ENCODE measurements around the gene WIPF2. TPM values are rescaled to one million over a fixed set of nuclear protein-coding genes. Genes with fewer than 3 reads are reported as not detected.

The WIPF2 gene
- total RNA-seq, 2 experiments from 2014 or later: 17.3 to 21.3 TPM

GRCh38 chr17:40260528-40260927, 41.4 kb downstream of the WIPF2 start:
- intact Hi-C loops (cut with DNase I, micrococcal nuclease): no loop called here
- H3K9me3 Mint-ChIP-seq: no peaks in the 10 kb centered on the region
- Histone ChIP-seq H3K27ac (ENCODE audit: low read depth in 1 of 2, low read length in 2 of 2) (no peak overlapping the region), H3K4me3 (ENCODE audit: low read length) (no peak overlapping the region), H3K27me3 (ENCODE audit: control insufficient read depth in 1 of 2, insufficient read depth in 2 of 2, low read length in 2 of 2) (no peaks in the 10 kb centered on the region), H3K36me3 (ENCODE audit: insufficient read depth, low read length) (peaks cover 82% of the 10 kb centered on the region), H3K9me3 (ENCODE audit: control insufficient read depth in 1 of 2, insufficient read depth in 1 of 2, low read length in 2 of 2) (no peaks in the 10 kb centered on the region), H3K4me1 (ENCODE audit: insufficient read depth, low read length) (no peaks in the 10 kb centered on the region)
- no peak overlapping the region for H3K4me3 Mint-ChIP-seq
- ATAC-seq (ENCODE audit: poor library complexity) (no peak), DNase-seq (no peak)
- TF ChIP-seq, protein P1, sequence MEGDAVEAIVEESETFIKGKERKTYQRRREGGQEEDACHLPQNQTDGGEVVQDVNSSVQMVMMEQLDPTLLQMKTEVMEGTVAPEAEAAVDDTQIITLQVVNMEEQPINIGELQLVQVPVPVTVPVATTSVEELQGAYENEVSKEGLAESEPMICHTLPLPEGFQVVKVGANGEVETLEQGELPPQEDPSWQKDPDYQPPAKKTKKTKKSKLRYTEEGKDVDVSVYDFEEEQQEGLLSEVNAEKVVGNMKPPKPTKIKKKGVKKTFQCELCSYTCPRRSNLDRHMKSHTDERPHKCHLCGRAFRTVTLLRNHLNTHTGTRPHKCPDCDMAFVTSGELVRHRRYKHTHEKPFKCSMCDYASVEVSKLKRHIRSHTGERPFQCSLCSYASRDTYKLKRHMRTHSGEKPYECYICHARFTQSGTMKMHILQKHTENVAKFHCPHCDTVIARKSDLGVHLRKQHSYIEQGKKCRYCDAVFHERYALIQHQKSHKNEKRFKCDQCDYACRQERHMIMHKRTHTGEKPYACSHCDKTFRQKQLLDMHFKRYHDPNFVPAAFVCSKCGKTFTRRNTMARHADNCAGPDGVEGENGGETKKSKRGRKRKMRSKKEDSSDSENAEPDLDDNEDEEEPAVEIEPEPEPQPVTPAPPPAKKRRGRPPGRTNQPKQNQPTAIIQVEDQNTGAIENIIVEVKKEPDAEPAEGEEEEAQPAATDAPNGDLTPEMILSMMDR (IDR thresholded peaks at IDR 0.05): no peak
- H3K36me3 Mint-ChIP-seq (ENCODE audit: low read depth): peaks cover 69% of the 10 kb centered on the region
- ChIA-PET CTCF (no interaction called here), POLR2A (no interaction called here)
- H3K4me1 Mint-ChIP-seq (ENCODE audit: low read depth): peaks cover 4% of the 10 kb centered on the region
- no peak overlapping the region for H3K27ac Mint-ChIP-seq
- no peaks in the 10 kb centered on the region for H3K27me3 Mint-ChIP-seq

DNA sequence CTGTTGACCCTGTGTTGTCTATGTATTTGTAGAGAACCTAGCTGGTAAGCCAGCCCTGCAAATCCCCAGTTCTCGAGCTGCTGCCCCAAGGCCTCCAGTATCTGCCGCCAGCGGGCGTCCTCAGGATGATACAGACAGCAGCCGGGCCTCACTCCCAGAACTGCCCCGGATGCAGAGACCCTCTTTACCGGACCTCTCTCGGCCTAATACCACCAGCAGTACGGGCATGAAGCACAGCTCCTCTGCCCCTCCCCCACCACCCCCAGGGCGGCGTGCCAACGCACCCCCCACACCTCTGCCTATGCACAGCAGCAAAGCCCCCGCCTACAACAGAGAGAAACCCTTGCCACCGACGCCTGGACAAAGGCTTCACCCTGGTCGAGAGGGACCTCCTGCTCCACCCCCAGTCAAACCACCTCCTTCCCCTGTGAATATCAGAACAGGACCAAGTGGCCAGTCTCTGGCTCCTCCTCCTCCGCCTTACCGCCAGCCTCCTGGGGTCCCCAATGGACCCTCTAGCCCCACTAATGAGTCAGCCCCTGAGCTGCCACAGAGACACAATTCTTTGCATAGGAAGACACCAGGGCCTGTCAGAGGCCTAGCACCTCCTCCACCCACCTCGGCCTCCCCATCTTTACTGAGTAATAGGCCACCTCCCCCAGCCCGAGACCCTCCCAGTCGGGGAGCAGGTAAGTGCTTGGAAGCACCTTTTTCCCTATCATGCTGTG, 45.5 kb downstream of the WIPF2 start:
- Mint-ChIP-seq H3K36me3 (ENCODE audit: low read depth) (peaks cover 44% of the 10 kb centered on the region), H3K27me3 (no peaks in the 10 kb centered on the region), H3K27ac (no peak overlapping the region), H3K4me3 (no peak overlapping the region), H3K9me3 (no peaks in the 10 kb centered on the region), H3K4me1 (ENCODE audit: low read depth) (no peaks in the 10 kb centered on the region)
- ChIA-PET POLR2A (no interaction called here), CTCF (no interaction called here)
- TF ChIP-seq, protein P1 (IDR thresholded peaks at IDR 0.05): no peak
- peaks cover 73% of the 10 kb centered on the region for H3K36me3 ChIP-seq (ENCODE audit: insufficient read depth, low read length)
- no peak overlapping the region for H3K27ac ChIP-seq (ENCODE audit: low read depth in 1 of 2, low read length in 2 of 2)
- H3K4me3 ChIP-seq (ENCODE audit: low read length): no peak overlapping the region
- intact Hi-C loops (cut with DNase I, micrococcal nuclease): no loop called here
- H3K4me1 ChIP-seq (ENCODE audit: insufficient read depth, low read length): no peaks in the 10 kb centered on the region
- DNase-seq: no peak
- H3K9me3 ChIP-seq (ENCODE audit: control insufficient read depth in 1 of 2, insufficient read depth in 1 of 2, low read length in 2 of 2): no peaks in the 10 kb centered on the region
- H3K27me3 ChIP-seq (ENCODE audit: control insufficient read depth in 1 of 2, insufficient read depth in 2 of 2, low read length in 2 of 2): no peaks in the 10 kb centered on the region
- ATAC-seq (ENCODE audit: poor library complexity): no peak

GRCh38 chr17:40265337-40265736, 46.2 kb downstream of the WIPF2 start:
- no peaks in the 10 kb centered on the region for H3K9me3 ChIP-seq (ENCODE audit: control insufficient read depth in 1 of 2, insufficient read depth in 1 of 2, low read length in 2 of 2)
- no peak overlapping the region for H3K4me3 Mint-ChIP-seq
- H3K4me3 ChIP-seq (ENCODE audit: low read length): no peak overlapping the region
- intact Hi-C loops (cut with DNase I, micrococcal nuclease): no loop called here
- POLR2A ChIA-PET: no interaction called here
- no peak overlapping the region for H3K27ac Mint-ChIP-seq
- CTCF ChIA-PET: no interaction called here
- no peaks in the 10 kb centered on the region for H3K27me3 Mint-ChIP-seq
- TF ChIP-seq, protein P1 (IDR thresholded peaks at IDR 0.05): no peak
- peaks cover 69% of the 10 kb centered on the region for H3K36me3 ChIP-seq (ENCODE audit: insufficient read depth, low read length)
- H3K9me3 Mint-ChIP-seq: no peaks in the 10 kb centered on the region
- H3K27ac ChIP-seq (ENCODE audit: low read depth in 1 of 2, low read length in 2 of 2): no peak overlapping the region
- H3K4me1 ChIP-seq (ENCODE audit: insufficient read depth, low read length): no peaks in the 10 kb centered on the region
- peaks cover 37% of the 10 kb centered on the region for H3K36me3 Mint-ChIP-seq (ENCODE audit: low read depth)
- no peaks in the 10 kb centered on the region for H3K27me3 ChIP-seq (ENCODE audit: control insufficient read depth in 1 of 2, insufficient read depth in 2 of 2, low read length in 2 of 2)
- ATAC-seq (ENCODE audit: poor library complexity) (no peak), DNase-seq (no peak)
- H3K4me1 Mint-ChIP-seq (ENCODE audit: low read depth): no peaks in the 10 kb centered on the region
